T47D (cell line): ENCODE results near the gene SPINDOC.

Experiments used
- DNase-seq, 2 experiments: peaks; one replicate each; pipeline versions ENCODE4 v3.0.0 to v3.0.0-alpha.2; 2011 to 2012; ENCODE audit warnings: low read depth in 1 of 2, low spot score in 1 of 2
- JUND ChIP-seq: IDR thresholded peaks from 2 replicates; pipeline ENCODE4 v1.6.1; 2012; ENCODE audit warnings: low read depth
- in situ Hi-C: cut with HindIII; loops from 2 replicates; pipeline ENCODE4 v1.10.0; 2016; ENCODE audit warnings: low sequenced_read_pairs, low pct_unique_long_range_greater_than_20kb

SPINDOC gene

DNA sequence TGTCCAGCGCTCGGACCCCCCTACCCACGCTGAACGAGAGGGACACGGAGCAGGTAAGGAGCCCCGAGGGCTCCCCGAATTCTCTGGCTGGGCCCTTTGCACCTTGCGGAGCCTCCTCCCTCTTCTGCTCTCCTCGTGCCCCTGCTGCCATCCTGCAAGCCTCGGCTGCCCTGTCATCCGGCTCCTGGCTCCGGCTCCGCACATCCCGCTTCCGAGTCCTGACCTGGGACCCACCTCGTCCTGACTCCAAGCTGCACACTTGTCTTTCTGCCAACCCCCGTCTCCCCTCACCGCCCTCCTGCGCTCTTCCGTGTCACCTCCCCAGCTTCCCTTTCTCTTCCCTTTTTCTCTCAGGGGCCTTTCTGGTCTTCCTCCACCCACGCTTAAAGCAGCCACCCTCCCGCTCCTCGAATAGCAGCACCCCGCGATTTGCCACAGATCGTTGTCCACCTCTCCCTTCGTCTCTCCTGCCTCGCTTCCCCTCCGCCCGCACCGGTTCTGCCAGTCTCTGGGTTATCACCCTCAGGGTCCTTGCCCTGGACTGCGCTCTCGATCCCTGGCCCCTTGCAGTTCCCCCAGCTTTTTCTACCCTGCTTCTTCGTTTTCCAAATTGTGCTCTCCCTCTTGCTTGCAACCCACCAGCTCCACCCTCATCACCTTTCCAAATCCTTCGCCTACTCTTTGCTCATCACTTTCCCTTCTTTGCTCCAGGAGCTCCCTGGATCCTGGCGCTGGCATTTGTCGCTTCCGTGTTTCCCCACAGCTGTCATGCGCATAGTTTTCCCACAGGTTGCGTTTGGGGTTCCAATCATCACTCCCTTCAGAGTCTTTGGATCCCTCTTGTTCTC is 26.5 kb downstream of the SPINDOC start:
- in situ Hi-C loops, result loop anchor here (5.0 kb wide), 1 partner anchor 93 kb away; no protein-coding TSS in a partner anchor
- TF ChIP-seq JUND, result no peak
- DNase-seq, result peak in 1 of 2 experiments; percentile 55

DNA sequence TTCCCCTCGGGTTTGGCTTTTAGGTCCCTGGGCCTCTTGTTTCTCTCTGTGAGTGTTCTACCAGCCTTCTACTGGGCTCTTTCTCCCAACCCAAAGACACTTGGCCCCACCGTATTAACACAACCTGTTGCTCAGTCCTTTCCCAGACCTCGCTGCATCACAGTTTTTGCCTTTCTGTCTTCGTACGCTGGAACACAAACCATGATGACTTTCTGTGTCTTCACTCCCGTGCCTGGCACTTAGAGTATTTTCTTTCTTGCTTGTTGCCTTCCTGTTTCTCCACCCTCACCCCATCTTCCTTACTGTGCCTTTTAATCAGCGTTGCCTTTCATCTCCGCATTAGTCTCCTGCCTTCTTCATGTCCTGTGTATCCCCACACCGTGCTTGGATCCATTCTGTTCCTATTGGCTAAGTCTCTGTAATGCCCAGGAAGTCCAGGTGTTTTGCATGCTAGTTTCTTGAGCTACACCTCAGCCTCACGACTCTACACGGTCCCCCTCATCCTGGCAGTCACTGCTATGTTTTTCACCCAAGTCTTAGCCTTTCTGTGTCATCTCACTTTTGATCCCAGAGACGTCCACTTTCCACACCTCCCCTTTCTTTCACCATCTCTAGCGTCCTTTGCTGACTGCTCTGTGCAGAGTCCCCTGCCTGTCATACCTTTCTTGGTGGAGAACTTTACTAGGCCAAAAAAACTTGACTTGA is 27.3 kb downstream of the SPINDOC start:
- in situ Hi-C loops, result no loop called here
- DNase-seq, result no peak
- no peak for TF ChIP-seq JUND

DNA sequence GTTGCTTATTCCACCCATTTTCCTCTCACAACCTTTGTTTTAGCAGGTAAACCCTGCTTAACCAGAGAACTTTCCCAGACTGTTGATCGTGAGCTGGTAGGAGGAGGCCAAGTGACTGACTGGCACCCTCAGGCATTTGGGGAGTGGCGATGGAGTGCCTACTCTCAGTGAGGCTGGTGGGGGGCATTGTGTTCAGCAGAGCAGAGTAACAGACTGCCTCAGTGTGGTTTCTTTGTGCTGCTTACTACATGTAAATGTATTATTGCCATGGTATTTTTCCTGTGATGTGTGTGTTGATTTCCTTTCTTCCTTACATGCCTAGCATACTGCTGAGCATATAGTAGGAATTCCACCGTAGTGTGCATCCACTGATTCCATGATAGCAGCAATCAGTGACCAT is 28.3 kb downstream of the SPINDOC start:
- DNase-seq, result peak in 1 of 2 experiments; percentile 87
- no peak for TF ChIP-seq JUND
- in situ Hi-C loops, result no loop called here

DNA sequence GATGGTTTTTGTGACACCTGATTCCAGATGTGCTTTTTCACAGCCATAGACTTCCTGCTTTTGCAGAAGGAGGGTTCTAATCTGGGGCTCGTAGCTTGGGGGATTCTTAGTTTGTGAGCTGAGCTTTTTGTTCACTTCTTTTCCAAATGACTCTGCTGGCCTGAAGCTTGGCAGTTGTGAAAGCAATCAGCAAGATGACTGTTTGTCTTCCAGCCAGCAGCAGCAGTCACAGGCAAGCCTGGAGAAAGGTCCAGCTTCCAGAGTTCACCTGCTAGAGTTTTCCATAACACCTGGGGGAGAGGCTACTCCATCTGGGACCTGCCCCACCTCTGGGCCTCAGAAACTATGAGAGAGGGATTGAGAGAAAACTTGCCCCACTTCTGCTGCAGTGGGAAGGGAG is 29.8 kb downstream of the SPINDOC start:
- DNase-seq, result no peak
- no peak for TF ChIP-seq JUND
- in situ Hi-C loops, result no loop called here

DNA sequence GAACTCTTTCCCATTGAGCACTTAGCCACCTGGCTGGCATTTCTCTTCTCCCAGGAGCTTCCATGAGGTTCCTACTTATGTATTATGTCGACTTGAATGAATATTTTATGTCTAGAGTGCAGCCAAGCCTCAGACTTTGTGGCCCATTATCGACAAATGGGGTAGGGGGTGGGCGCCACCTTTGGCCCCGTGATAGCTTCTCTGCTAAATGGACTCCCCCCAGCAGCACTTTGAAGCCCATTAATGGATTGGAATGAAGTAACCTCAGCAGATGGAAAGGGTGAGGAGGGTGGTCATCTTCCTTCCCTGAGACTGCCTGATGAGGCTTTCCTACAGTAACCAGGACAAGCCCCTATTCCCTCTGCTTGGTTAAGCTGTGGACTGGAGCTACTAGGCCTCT is 31.6 kb downstream of the SPINDOC start:
- TF ChIP-seq JUND, result no peak
- no peak for DNase-seq
- in situ Hi-C loops, result no loop called here

DNA sequence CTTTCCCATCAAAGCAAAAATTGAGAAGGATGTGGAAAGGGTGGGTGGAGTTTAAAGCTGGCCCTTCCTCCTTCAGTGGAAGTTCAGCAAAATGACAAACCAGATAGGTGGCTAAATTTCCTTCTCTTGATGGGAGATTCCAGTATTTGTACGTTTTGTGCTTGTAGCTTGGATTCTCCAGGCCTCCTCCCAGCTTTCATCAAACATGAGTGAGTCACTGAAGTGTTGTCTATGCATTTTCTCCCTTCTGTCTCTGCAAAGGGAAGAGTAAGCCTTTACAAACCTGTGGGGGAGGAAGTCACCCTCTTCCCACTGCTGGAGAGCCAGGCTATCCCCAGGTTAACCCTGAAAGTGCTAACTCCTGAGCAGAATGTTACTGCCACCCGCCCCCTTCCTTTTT is 32.0 kb downstream of the SPINDOC start:
- no peak for TF ChIP-seq JUND
- in situ Hi-C loops, result no loop called here
- peak in 1 of 2 experiments; percentile 61 for DNase-seq

DNA sequence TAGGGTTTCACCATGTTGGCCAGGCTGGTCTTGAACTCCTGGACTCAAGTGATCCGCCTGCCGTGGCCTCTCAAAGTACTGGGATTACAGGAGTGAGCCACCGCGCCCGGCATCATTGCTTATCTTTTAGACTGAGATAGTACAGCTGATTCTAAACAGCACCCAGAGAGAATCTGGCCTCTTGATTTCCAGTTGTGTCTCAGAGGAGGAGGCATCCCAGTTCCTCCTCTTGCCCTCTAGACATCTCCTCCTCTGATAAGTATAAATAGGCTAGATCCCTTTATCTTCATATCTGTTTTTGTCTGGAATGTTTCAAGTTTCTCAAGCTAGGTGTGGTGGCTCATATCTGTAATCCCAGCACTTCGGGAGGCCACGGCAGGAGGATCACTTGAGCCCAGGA is 32.7 kb downstream of the SPINDOC start:
- no peak for TF ChIP-seq JUND
- in situ Hi-C loops, result no loop called here
- DNase-seq, result no peak

DNA sequence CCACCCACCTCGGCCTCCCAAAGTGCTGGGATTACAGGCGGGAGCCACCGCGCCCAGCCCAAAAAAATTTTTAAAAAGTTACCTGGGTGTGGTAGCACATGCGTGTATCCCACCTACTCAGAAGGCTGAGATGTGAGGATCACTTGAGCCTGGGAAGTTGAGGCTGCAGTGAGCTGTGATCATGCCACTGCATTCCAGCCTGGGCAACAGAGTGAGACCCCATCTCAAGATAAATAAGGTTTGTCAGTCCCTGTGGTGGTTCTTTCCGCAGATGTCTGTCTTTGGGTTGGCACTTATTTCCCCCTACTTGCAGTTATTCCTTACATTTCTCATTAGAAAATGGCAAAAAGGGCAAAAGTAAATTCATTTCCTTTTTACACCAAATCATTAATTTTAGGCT is 33.6 kb downstream of the SPINDOC start:
- in situ Hi-C loops, result no loop called here

DNA sequence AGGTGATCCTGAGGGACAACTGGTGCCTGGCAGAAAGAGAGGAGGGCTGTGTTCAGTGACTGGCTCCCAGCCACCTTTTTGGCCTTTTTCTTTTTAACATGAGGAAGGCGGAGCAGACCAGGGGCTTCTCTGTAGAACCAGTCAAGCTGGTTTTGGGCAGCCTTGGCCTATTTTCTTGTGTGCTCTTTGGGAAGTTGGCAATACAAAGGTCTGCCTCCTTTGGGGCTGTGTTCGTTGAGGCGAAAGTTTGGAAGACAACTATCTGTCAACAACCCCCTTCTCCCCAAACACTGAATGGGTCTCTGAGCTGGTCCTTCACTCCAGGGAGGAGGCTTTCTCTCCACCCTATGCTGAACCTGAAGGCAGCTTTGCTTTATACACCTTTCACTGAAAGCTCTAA is 34.1 kb downstream of the SPINDOC start:
- TF ChIP-seq JUND, result 0 out of 2 replicates have a peak, but pooled peaks have one; percentile 44
- DNase-seq, result peak in 1 of 2 experiments; percentile 97
- in situ Hi-C loops, result no loop called here

More for the DNA sequence above, 33.6 kb downstream of the SPINDOC start:
- no peak for TF ChIP-seq JUND
- DNase-seq, result no peak

DNA sequence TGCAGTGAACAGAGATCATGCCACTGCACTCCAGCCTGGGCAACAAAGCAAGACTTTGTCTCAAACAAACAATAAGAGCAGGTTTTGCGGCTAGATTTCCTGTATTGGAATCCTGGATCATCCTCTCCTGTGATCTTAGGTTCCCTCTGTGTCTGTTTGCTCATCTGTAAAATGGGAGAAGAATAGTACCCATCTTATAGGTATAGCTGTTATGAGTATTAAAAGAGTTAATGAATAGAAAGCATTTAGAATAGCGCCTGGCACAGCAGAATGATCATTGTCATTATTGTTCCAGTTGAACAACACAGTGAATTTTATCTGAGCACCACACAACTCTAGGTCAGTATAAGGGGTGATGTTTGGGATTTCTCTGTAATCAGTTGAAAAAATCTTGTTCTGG is 36.4 kb downstream of the SPINDOC start:
- no peak for DNase-seq
- no peak for TF ChIP-seq JUND
- in situ Hi-C loops, result no loop called here

DNA sequence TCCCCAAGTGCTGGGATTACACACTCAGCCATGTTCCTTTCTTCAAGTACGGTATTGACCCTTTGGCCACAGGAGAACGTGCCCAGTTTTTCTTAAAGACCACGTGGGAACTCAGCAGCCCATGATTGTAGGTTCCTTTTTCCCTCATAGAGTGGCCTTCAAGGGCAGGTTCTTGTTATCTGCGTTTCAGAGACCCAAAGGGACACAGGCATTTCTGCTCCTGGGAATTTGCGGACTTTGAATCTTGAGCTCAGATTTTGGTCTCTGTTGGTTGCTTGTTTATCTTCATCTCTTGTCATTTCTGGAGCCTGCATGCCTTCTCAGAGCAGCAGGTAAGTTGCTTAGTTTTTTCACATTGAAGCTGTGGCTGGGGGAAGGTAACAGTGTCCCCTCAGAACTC is 37.7 kb downstream of the SPINDOC start:
- in situ Hi-C loops, result no loop called here
- DNase-seq, result no peak
- TF ChIP-seq JUND, result no peak

DNA sequence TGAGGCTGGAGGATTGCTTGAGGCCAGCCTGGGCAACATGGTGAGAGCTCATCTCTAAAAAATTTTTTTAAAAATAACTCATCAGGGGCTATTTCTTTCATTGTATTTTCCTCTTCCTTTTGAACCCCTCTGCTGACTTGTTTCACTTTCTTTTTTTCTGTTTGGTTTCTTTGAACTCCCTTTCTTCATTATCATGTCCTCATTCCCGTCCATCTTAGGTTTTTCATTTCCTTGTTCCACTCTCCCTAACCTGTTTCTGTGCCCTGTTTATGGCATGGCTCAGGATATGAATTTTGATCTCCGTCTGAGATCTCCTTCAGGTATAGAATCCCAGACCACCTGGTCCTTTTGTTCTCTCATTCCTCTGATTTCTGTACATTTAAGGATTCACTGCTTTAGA is 38.1 kb downstream of the SPINDOC start:
- no peak for DNase-seq
- TF ChIP-seq JUND, result no peak
- in situ Hi-C loops, result no loop called here

DNA sequence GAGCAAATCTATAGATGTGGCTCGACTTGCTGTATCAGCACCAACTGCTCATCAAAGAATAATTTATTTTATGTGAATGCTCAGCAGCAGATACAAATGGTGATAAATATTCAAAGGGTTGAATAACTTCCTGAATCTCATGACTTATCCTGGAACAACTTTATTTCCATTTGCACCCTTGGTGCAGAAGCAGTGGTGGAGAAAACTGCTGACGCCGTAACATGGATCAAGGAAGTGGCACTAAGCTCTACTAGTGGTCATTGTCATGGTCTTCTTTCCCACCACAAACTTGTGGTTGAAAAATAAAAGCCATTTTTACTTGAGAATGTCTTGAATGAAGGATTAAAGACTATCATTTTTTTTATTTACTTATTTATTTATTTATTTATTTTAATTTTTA is 40.2 kb downstream of the SPINDOC start:
- DNase-seq, result no peak
- no peak for TF ChIP-seq JUND
- in situ Hi-C loops, result no loop called here
